GM19438 (cell line): ENCODE measurements around the gene FMN1.

Experiments
- ATAC-seq: cut with Tn5 transposase; IDR thresholded peaks from one replicate; pipeline ENCODE4 v1.9.1; 2021; ENCODE audit warnings: low read depth; ENCODE audit not compliant: unreplicated experiment

The FMN1 gene

GRCh38 chr15:32803631-32804030 is 390.9 kb downstream of the FMN1 start:
- no peak for ATAC-seq

GRCh38 chr15:32802286-32802936 is 392.1 kb downstream of the FMN1 start:
- ATAC-seq, result no peak

- ATAC-seq, result no peak
These were observed 394.5 kb downstream of the FMN1 start for GRCh38 chr15:32799936-32800535.

GRCh38 chr15:32796856-32797255 is 397.7 kb downstream of the FMN1 start:
- no peak for ATAC-seq

GRCh38 chr15:32794973-32795372 is 399.5 kb downstream of the FMN1 start:
- no peak for ATAC-seq

GRCh38 chr15:32792436-32792835 is 402.1 kb downstream of the FMN1 start:
- ATAC-seq, result no peak

GRCh38 chr15:32790352-32790999 is 404.0 kb downstream of the FMN1 start:
- ATAC-seq, result no peak

GRCh38 chr15:32787949-32788348 is 406.6 kb downstream of the FMN1 start:
- no peak for ATAC-seq

GRCh38 chr15:32786906-32787305 is 407.6 kb downstream of the FMN1 start:
- no peak for ATAC-seq

- no peak for ATAC-seq
These were observed 409.9 kb downstream of the FMN1 start for GRCh38 chr15:32784581-32784980.

- no peak for ATAC-seq
These were observed 412.7 kb downstream of the FMN1 start for GRCh38 chr15:32781781-32782180.

GRCh38 chr15:32778391-32779176 is 415.9 kb downstream of the FMN1 start:
- no peak for ATAC-seq

- no peak for ATAC-seq
These were observed 419.4 kb downstream of the FMN1 start for GRCh38 chr15:32775103-32775502.

- no peak for ATAC-seq
These were observed 420.5 kb downstream of the FMN1 start for GRCh38 chr15:32774022-32774421.

GRCh38 chr15:32767236-32767635 is 427.3 kb downstream of the FMN1 start:
- no peak for ATAC-seq

- no peak for ATAC-seq
These were observed 428.4 kb downstream of the FMN1 start for GRCh38 chr15:32766101-32766500.

- no peak for ATAC-seq
These were observed 429.3 kb downstream of the FMN1 start for GRCh38 chr15:32765236-32765635.

- ATAC-seq, result no peak
These were observed 431.2 kb downstream of the FMN1 start for GRCh38 chr15:32763295-32763694.

- no peak for ATAC-seq
These were observed 437.1 kb downstream of the FMN1 start for GRCh38 chr15:32757426-32757825.

GRCh38 chr15:32750979-32751378 is 443.5 kb downstream of the FMN1 start:
- ATAC-seq, result no peak

GRCh38 chr15:32747921-32748342 is 446.6 kb downstream of the FMN1 start:
- ATAC-seq, result no peak
